ENCODE results near the gene FLOT2.

Gene FLOT2

GRCh38 chr17:28871056-28871579, 26.4 kb downstream of the FLOT2 start:
- no peaks in the 10 kb centered on the region for H4K20me1 ChIP-seq (ENCODE audit: insufficient read depth, low read length)
- no peak overlapping the region for H3K9ac ChIP-seq (ENCODE audit: low read depth, low read length)
- H3K4me2 ChIP-seq (ENCODE audit: insufficient read depth, low read length), result no peak overlapping the region
- H3K27ac ChIP-seq (ENCODE audit: low read length), result 0 out of 2 replicates have a peak overlapping the region, but pooled peaks have one; percentile 8
- DNase-seq, result peak; percentile 22
- H3K4me3 ChIP-seq (ENCODE audit: low read depth in 1 of 2, low read length in 2 of 2), result no peak overlapping the region
- H3K27me3 ChIP-seq (ENCODE audit: insufficient read depth, low read length, poor library complexity), result no peaks in the 10 kb centered on the region
- no peaks in the 10 kb centered on the region for H3K36me3 ChIP-seq (ENCODE audit: insufficient read depth, low read length)
- ATAC-seq (ENCODE audit: insufficient read depth, low read depth), result peak; percentile 89
- H3K9me3 ChIP-seq (ENCODE audit: insufficient read depth, low read length, severe bottlenecking), result no peaks in the 10 kb centered on the region
- TF ChIP-seq EZH2 (IDR thresholded peaks at IDR 0.05; ENCODE audit: borderline replicate concordance, low read depth, low read length, severe bottlenecking), result no peak
- no peak for TF ChIP-seq CTCF (IDR thresholded peaks at IDR 0.05; ENCODE audit: borderline replicate concordance, extremely low read depth, low read length, poor library complexity, severe bottlenecking)
- 0 out of 2 replicates have a peak, but pooled peaks cover 5% of the 10 kb centered on the region for H3K4me1 ChIP-seq (ENCODE audit: insufficient read depth, low read length)
- H3K79me2 ChIP-seq (ENCODE audit: insufficient read depth, low read length), result no peaks in the 10 kb centered on the region
- peak overlapping the region; percentile 45; the same call in 1 of the 2 replicates for H2AFZ ChIP-seq (ENCODE audit: low read depth, low read length)

- Histone ChIP-seq H3K4me2 (ENCODE audit: insufficient read depth, low read length) (no peak overlapping the region), H3K9ac (ENCODE audit: low read depth, low read length) (no peak overlapping the region), H3K79me2 (ENCODE audit: insufficient read depth, low read length) (no peaks in the 10 kb centered on the region), H3K36me3 (ENCODE audit: insufficient read depth, low read length) (no peaks in the 10 kb centered on the region), H3K4me3 (ENCODE audit: low read depth in 1 of 2, low read length in 2 of 2) (no peak overlapping the region), H2AFZ (ENCODE audit: low read depth, low read length) (no peak overlapping the region), H3K27me3 (ENCODE audit: insufficient read depth, low read length, poor library complexity) (no peaks in the 10 kb centered on the region), H4K20me1 (ENCODE audit: insufficient read depth, low read length) (no peaks in the 10 kb centered on the region), H3K9me3 (ENCODE audit: insufficient read depth, low read length, severe bottlenecking) (no peaks in the 10 kb centered on the region), H3K27ac (ENCODE audit: low read length) (no peak overlapping the region), H3K4me1 (ENCODE audit: insufficient read depth, low read length) (0 out of 2 replicates have a peak, but pooled peaks cover 5% of the 10 kb centered on the region)
- ATAC-seq (ENCODE audit: insufficient read depth, low read depth) (no peak), DNase-seq (no peak)
- TF ChIP-seq EZH2 (IDR thresholded peaks at IDR 0.05; ENCODE audit: borderline replicate concordance, low read depth, low read length, severe bottlenecking), result no peak
- no peak for TF ChIP-seq CTCF (IDR thresholded peaks at IDR 0.05; ENCODE audit: borderline replicate concordance, extremely low read depth, low read length, poor library complexity, severe bottlenecking)
Observed at GRCh38 chr17:28867276-28867675, 30.3 kb downstream of the FLOT2 start.

- H3K36me3 ChIP-seq (ENCODE audit: insufficient read depth, low read length), result peaks cover 4% of the 10 kb centered on the region; the same call in 1 of the 2 replicates
- H3K27ac ChIP-seq (ENCODE audit: low read length), result no peak overlapping the region
- no peak overlapping the region for H3K4me2 ChIP-seq (ENCODE audit: insufficient read depth, low read length)
- no peak overlapping the region for H3K4me3 ChIP-seq (ENCODE audit: low read depth in 1 of 2, low read length in 2 of 2)
- no peak for TF ChIP-seq CTCF (IDR thresholded peaks at IDR 0.05; ENCODE audit: borderline replicate concordance, extremely low read depth, low read length, poor library complexity, severe bottlenecking)
- no peak for TF ChIP-seq EZH2 (IDR thresholded peaks at IDR 0.05; ENCODE audit: borderline replicate concordance, low read depth, low read length, severe bottlenecking)
- no peaks in the 10 kb centered on the region for H3K27me3 ChIP-seq (ENCODE audit: insufficient read depth, low read length, poor library complexity)
- no peak for ATAC-seq (ENCODE audit: insufficient read depth, low read depth)
- no peak overlapping the region for H3K9ac ChIP-seq (ENCODE audit: low read depth, low read length)
- H3K4me1 ChIP-seq (ENCODE audit: insufficient read depth, low read length), result 0 out of 2 replicates have a peak, but pooled peaks cover 2% of the 10 kb centered on the region
- DNase-seq, result no peak
- no peak overlapping the region for H2AFZ ChIP-seq (ENCODE audit: low read depth, low read length)
- H3K79me2 ChIP-seq (ENCODE audit: insufficient read depth, low read length), result no peaks in the 10 kb centered on the region
- no peaks in the 10 kb centered on the region for H4K20me1 ChIP-seq (ENCODE audit: insufficient read depth, low read length)
- no peaks in the 10 kb centered on the region for H3K9me3 ChIP-seq (ENCODE audit: insufficient read depth, low read length, severe bottlenecking)
Observed at GRCh38 chr17:28865946-28866752, 31.4 kb downstream of the FLOT2 start.
